ENCODE data around the gene OSCP1.

OSCP1 gene

GRCh38 chr1:36475910-36476604, 25.8 kb upstream of the OSCP1 start:
- no peak overlapping the region for H3K4me2 ChIP-seq (ENCODE audit: low read depth, low read length, poor library complexity, severe bottlenecking)
- H2AFZ ChIP-seq (ENCODE audit: low read length), result no peak overlapping the region
- no peaks in the 10 kb centered on the region for H3K79me2 ChIP-seq (ENCODE audit: insufficient read depth, low read length)
- H3F3A ChIP-seq (ENCODE audit: low read depth), result no peaks in the 10 kb centered on the region
- H3K4me1 ChIP-seq (ENCODE audit: insufficient read depth, low read length, poor library complexity, severe bottlenecking), result no peaks in the 10 kb centered on the region
- no peak overlapping the region for H3K9ac ChIP-seq (ENCODE audit: low read depth, low read length, poor library complexity, severe bottlenecking)
- H3K27me3 ChIP-seq (ENCODE audit: insufficient read depth, low read length, poor library complexity, severe bottlenecking), result no peaks in the 10 kb centered on the region
- H4K20me1 ChIP-seq (ENCODE audit: insufficient read depth, low read length, poor library complexity, severe bottlenecking), result no peaks in the 10 kb centered on the region
- no peaks in the 10 kb centered on the region for H3K36me3 ChIP-seq (ENCODE audit: insufficient read depth, low read length)
- no peaks in the 10 kb centered on the region for H3K9me3 ChIP-seq (ENCODE audit: insufficient read depth, low read depth, low read length)
- TF ChIP-seq EZH2phosphoT487 (IDR thresholded peaks at IDR 0.05; ENCODE audit: borderline replicate concordance) (no peak), CTCF (conservative IDR thresholded peaks at IDR 0.05; ENCODE audit: low read length) (no peak)
- no peak overlapping the region for H3K4me3 ChIP-seq (ENCODE audit: low read length, poor library complexity, severe bottlenecking)
- H3K9me2 ChIP-seq (replicated peaks; ENCODE audit: low read depth, low read length), result no peaks in the 10 kb centered on the region

GRCh38 chr1:36475341-36475740, 25.1 kb upstream of the OSCP1 start:
- no peak overlapping the region for H2AFZ ChIP-seq (ENCODE audit: low read length)
- H3K27me3 ChIP-seq (ENCODE audit: insufficient read depth, low read length, poor library complexity, severe bottlenecking), result no peaks in the 10 kb centered on the region
- no peaks in the 10 kb centered on the region for H3K36me3 ChIP-seq (ENCODE audit: insufficient read depth, low read length)
- H3K9ac ChIP-seq (ENCODE audit: low read depth, low read length, poor library complexity, severe bottlenecking), result no peak overlapping the region
- no peaks in the 10 kb centered on the region for H3K79me2 ChIP-seq (ENCODE audit: insufficient read depth, low read length)
- H3K4me1 ChIP-seq (ENCODE audit: insufficient read depth, low read length, poor library complexity, severe bottlenecking), result no peaks in the 10 kb centered on the region
- no peak overlapping the region for H3K4me2 ChIP-seq (ENCODE audit: low read depth, low read length, poor library complexity, severe bottlenecking)
- H3K9me3 ChIP-seq (ENCODE audit: insufficient read depth, low read depth, low read length), result no peaks in the 10 kb centered on the region
- no peak for TF ChIP-seq EZH2phosphoT487 (IDR thresholded peaks at IDR 0.05; ENCODE audit: borderline replicate concordance)
- TF ChIP-seq CTCF (conservative IDR thresholded peaks at IDR 0.05; ENCODE audit: low read length), result no peak
- no peaks in the 10 kb centered on the region for H3K9me2 ChIP-seq (replicated peaks; ENCODE audit: low read depth, low read length)
- H3K4me3 ChIP-seq (ENCODE audit: low read length, poor library complexity, severe bottlenecking), result no peak overlapping the region
- H4K20me1 ChIP-seq (ENCODE audit: insufficient read depth, low read length, poor library complexity, severe bottlenecking), result no peaks in the 10 kb centered on the region
- H3F3A ChIP-seq (ENCODE audit: low read depth), result no peaks in the 10 kb centered on the region

- H2AFZ ChIP-seq (ENCODE audit: low read length), result no peak overlapping the region
These were observed 22.4 kb upstream of the OSCP1 start for GRCh38 chr1:36472656-36473055.

More at GRCh38 chr1:36472656-36473055, 22.4 kb upstream of the OSCP1 start:
- no peaks in the 10 kb centered on the region for H3K79me2 ChIP-seq (ENCODE audit: insufficient read depth, low read length)
- TF ChIP-seq EZH2phosphoT487 (IDR thresholded peaks at IDR 0.05; ENCODE audit: borderline replicate concordance) (no peak), CTCF (conservative IDR thresholded peaks at IDR 0.05; ENCODE audit: low read length) (no peak)
- no peaks in the 10 kb centered on the region for H3K27me3 ChIP-seq (ENCODE audit: insufficient read depth, low read length, poor library complexity, severe bottlenecking)
- H3K9me3 ChIP-seq (ENCODE audit: insufficient read depth, low read depth, low read length), result no peaks in the 10 kb centered on the region
- H3K36me3 ChIP-seq (ENCODE audit: insufficient read depth, low read length), result no peaks in the 10 kb centered on the region
- no peak overlapping the region for H3K4me2 ChIP-seq (ENCODE audit: low read depth, low read length, poor library complexity, severe bottlenecking)
- H3K9ac ChIP-seq (ENCODE audit: low read depth, low read length, poor library complexity, severe bottlenecking), result no peak overlapping the region
- no peaks in the 10 kb centered on the region for H3K4me1 ChIP-seq (ENCODE audit: insufficient read depth, low read length, poor library complexity, severe bottlenecking)
- H3F3A ChIP-seq (ENCODE audit: low read depth), result no peaks in the 10 kb centered on the region
- H3K9me2 ChIP-seq (replicated peaks; ENCODE audit: low read depth, low read length), result no peaks in the 10 kb centered on the region
- H3K4me3 ChIP-seq (ENCODE audit: low read length, poor library complexity, severe bottlenecking), result no peak overlapping the region
- no peaks in the 10 kb centered on the region for H4K20me1 ChIP-seq (ENCODE audit: insufficient read depth, low read length, poor library complexity, severe bottlenecking)
